Measurements from ENCODE around the gene TET2. TPM values are rescaled to one million over a fixed set of nuclear protein-coding genes. Genes with fewer than 3 reads are reported as not detected.
A peak's percentile ranks its signal among the peaks of the same experiment; 100 is the strongest.

The TET2 gene
- 1 to 10 TPM; 5.8 to 8.8 (median 7.0) TPM for total RNA-seq
- long read RNA-seq: 0 reads

GRCh38 chr4:105146276-105147015, at the start of gene TET2:
Gene TET2, plus strand, starts transcription at chr4:105146876. Its CDS starts 87,067 bp downstream, at chr4:105233943.
- intact Hi-C loops (cut with DNase I): loop anchor here in 1 of 2 donors (5.0 kb wide), 1 partner anchor 326 kb away; the partner anchor contains the start of gene PPA2
- WGBS (ENCODE audit: insufficient coverage, low coverage, low lambda C conversion rate, missing lambda C conversion rate): 0% methylated on average over 10 of the region's 77 CpGs
- peak within 1 kb of the TSS; percentile 79 to 90 (median 81) for H3K27ac ChIP-seq
- peak; percentile 82 to 86 (median 86) for DNase-seq
- H3K4me3 ChIP-seq: peak within 1 kb of the TSS; percentile 67 to 76 (median 69)
- ATAC-seq: peak; percentile 79 to 87 (median 80)
- no peaks in the 10 kb centered on the region for H3K27me3 ChIP-seq
- TF ChIP-seq POLR2A (IDR thresholded peaks at IDR 0.05) (peak; percentile 81), CTCF (IDR thresholded peaks at IDR 0.05) (no peak)
- H3K36me3 ChIP-seq: no peaks in the 10 kb centered on the region
- H3K4me1 ChIP-seq: peaks cover 0 to 28% (median 7%) of the 10 kb centered on the region in 4 donors
- no peaks in the 10 kb centered on the region for H3K9me3 ChIP-seq

GRCh38 chr4:105102016-105102415, 44.7 kb upstream of the TET2 start:
- no peak overlapping the region for H3K27ac ChIP-seq
- ATAC-seq: no peak
- intact Hi-C loops (cut with DNase I): no loop called here
- no peaks in the 10 kb centered on the region for H3K4me1 ChIP-seq
- H3K9me3 ChIP-seq: no peaks in the 10 kb centered on the region
- TF ChIP-seq POLR2A (IDR thresholded peaks at IDR 0.05): no peak
- TF ChIP-seq CTCF (IDR thresholded peaks at IDR 0.05): no peak
- no peak overlapping the region for H3K4me3 ChIP-seq
- no peak for DNase-seq
- H3K36me3 ChIP-seq: no peaks in the 10 kb centered on the region
- no peaks in the 10 kb centered on the region for H3K27me3 ChIP-seq

GRCh38 chr4:105106426-105106825, 40.2 kb upstream of the TET2 start:
- H3K4me1 ChIP-seq: no peaks in the 10 kb centered on the region
- H3K4me3 ChIP-seq: no peak overlapping the region
- ATAC-seq: no peak
- H3K27ac ChIP-seq: no peak overlapping the region
- H3K36me3 ChIP-seq: no peaks in the 10 kb centered on the region
- intact Hi-C loops (cut with DNase I): no loop called here
- H3K27me3 ChIP-seq: no peaks in the 10 kb centered on the region
- no peak for DNase-seq
- H3K9me3 ChIP-seq: no peaks in the 10 kb centered on the region
- TF ChIP-seq POLR2A (IDR thresholded peaks at IDR 0.05) (no peak), CTCF (IDR thresholded peaks at IDR 0.05) (no peak)

- H3K27ac ChIP-seq: no peak overlapping the region
- 32% methylated on average over 5 of the region's 5 CpGs for WGBS (ENCODE audit: insufficient coverage, low coverage, low lambda C conversion rate, missing lambda C conversion rate)
- no peaks in the 10 kb centered on the region for H3K36me3 ChIP-seq
- peak; percentile 36 to 66 (median 52) for ATAC-seq
- H3K27me3 ChIP-seq: no peaks in the 10 kb centered on the region
- DNase-seq: no peak
- no peaks in the 10 kb centered on the region for H3K9me3 ChIP-seq
- no peaks in the 10 kb centered on the region for H3K4me1 ChIP-seq
- H3K4me3 ChIP-seq: no peak overlapping the region
- intact Hi-C loops (cut with DNase I): no loop called here
- TF ChIP-seq CTCF (IDR thresholded peaks at IDR 0.05): no peak
- TF ChIP-seq POLR2A (IDR thresholded peaks at IDR 0.05): no peak
These were observed 39.4 kb upstream of the TET2 start for GRCh38 chr4:105107095-105107856.

Data from right lobe of liver (tissue), 6 donors.